K562 (cell line): Measurements from ENCODE around the gene RAB38. TPM values are rescaled to one million over a fixed set of nuclear protein-coding genes. Genes with fewer than 3 reads are reported as not detected.

Experiments used
- ATAC-seq: fragments of 200-7000 bp; cut with Tn5 transposase; 3 replicates; pipeline ENCODE4 v1.9.1; 2020; ENCODE audit warnings: moderate library complexity
- BruUV-seq: library from RNA; stranded (reverse); fragments of 400-500 nt; replicated peaks from 2 replicates; lab custom pipeline; 2021; lab: Mats Ljungman, UMichigan
- CTCF ChIA-PET: fragments of 300-600 bp; formaldehyde crosslinking; extraction: SDS; loops from one replicate; lab custom pipeline; 2021; ENCODE audit warnings: low intra/inter-chr PET ratio; lab: Yijun Ruan, JAX
- POLR2A ChIA-PET: fragments of 300-600, 350-650 bp; sonication (Branson Sonifier 250); formaldehyde crosslinking; extraction: SDS; loops from one replicate; lab custom pipeline; 2021; ENCODE audit warnings: antibody characterized with exemption, inconsistent platforms; lab: Yijun Ruan, JAX
- DNase-seq, 4 experiments: peaks; one replicate each; pipeline versions ENCODE4 v3.0.0 to v3.0.0-alpha.2; 2011 to 2018; ENCODE audit warnings: low spot score in 3 of 4, mixed read lengths in 3 of 4; ENCODE audit errors: extremely low read depth in 1 of 4
- FAIRE-seq: peaks from 2 replicates; lab custom pipeline; 2011; peaks lifted over from hg19 to GRCh38; lab: Jason Lieb, UNC
- H2AFZ ChIP-seq: 2 replicates; pipeline ENCODE4 v1.6.0; 2011; ENCODE audit warnings: low read depth, low read length, control low read depth, inconsistent platforms
- H3K27ac ChIP-seq: fragments of 200-600 bp; 3 replicates; pipeline ENCODE4 v1.8.0; 2011; ENCODE audit warnings: low read depth, mild to moderate bottlenecking, control low read depth, inconsistent platforms, low read length, moderate library complexity, mixed read lengths; ENCODE audit errors: extremely low read depth
- H3K27me3 ChIP-seq, 2 experiments: fragments of 300-600 bp in 1 of 2; 2 replicates in 1 of 2; 3 replicates in 1 of 2; pipeline versions ENCODE4 v1.6.0 to v1.8.0; 2011; ENCODE audit warnings: inconsistent platforms in 2 of 2, low read length in 2 of 2, mild to moderate bottlenecking in 1 of 2, mixed read lengths in 1 of 2, moderate library complexity in 1 of 2; ENCODE audit not compliant: control insufficient read depth in 2 of 2, insufficient read depth in 2 of 2
- H3K36me3 ChIP-seq: fragments of 300-600 bp; 3 replicates; pipeline ENCODE4 v1.8.0; 2011; ENCODE audit warnings: mild to moderate bottlenecking, low read length, inconsistent platforms; ENCODE audit not compliant: control insufficient read depth, insufficient read depth
- H3K4me1 ChIP-seq, 2 experiments: fragments of 200-600 bp in 1 of 2; replicated peaks in 1 of 2; 2 replicates in 1 of 2; 3 replicates in 1 of 2; pipeline versions ENCODE4 v1.5.1 to v1.8.0; 2011; ENCODE audit warnings: inconsistent platforms in 2 of 2, low read length in 2 of 2, mild to moderate bottlenecking in 1 of 2, mixed read lengths in 1 of 2, moderate library complexity in 1 of 2; ENCODE audit not compliant: control insufficient read depth in 2 of 2, insufficient read depth in 2 of 2
- H3K4me2 ChIP-seq: 2 replicates; pipeline ENCODE4 v1.6.1; 2011; ENCODE audit warnings: low read length, control low read depth, inconsistent platforms, mixed read lengths; ENCODE audit not compliant: insufficient read depth
- H3K4me3 ChIP-seq: fragments of 200-600 bp; sonication (generic), shearing (Covaris generic); 2 replicates; pipeline ENCODE4 v1.5.1; 2016; ENCODE audit warnings: control low read depth, inconsistent platforms
- H3K79me2 ChIP-seq: fragments of 200-600 bp; 3 replicates; pipeline ENCODE4 v1.8.0; 2011; ENCODE audit warnings: low read length, inconsistent platforms; ENCODE audit not compliant: control insufficient read depth, insufficient read depth
- H3K9ac ChIP-seq, 2 experiments: 2 replicates each; pipeline versions ENCODE4 v1.6.0 to v1.6.1; 2011; ENCODE audit warnings: low read depth in 2 of 2, low read length in 2 of 2, control low read depth in 1 of 2, inconsistent platforms in 1 of 2, mild to moderate bottlenecking in 1 of 2, mixed read lengths in 1 of 2; ENCODE audit not compliant: insufficient read depth in 1 of 2
- H3K9me1 ChIP-seq: one replicate; pipeline ENCODE4 v1.6.0; 2011; ENCODE audit warnings: inconsistent platforms, mild to moderate bottlenecking, low read length, moderate library complexity; ENCODE audit not compliant: control insufficient read depth, insufficient read depth
- H3K9me3 ChIP-seq: replicated peaks from 2 replicates; pipeline ENCODE4 v1.5.1; 2011; ENCODE audit warnings: low read depth, low read length, inconsistent platforms; ENCODE audit not compliant: control insufficient read depth, insufficient read depth
- H4K20me1 ChIP-seq: replicated peaks from 2 replicates; pipeline ENCODE4 v1.6.1; 2011; ENCODE audit warnings: low read length, inconsistent platforms, mixed read lengths; ENCODE audit not compliant: control insufficient read depth, insufficient read depth
- AFF1 ChIP-seq, 2 experiments: fragments of 450-650 bp; IDR thresholded peaks; 2 replicates each; pipeline ENCODE4 v1.6.1; 2018; ENCODE audit warnings: mild to moderate bottlenecking in 2 of 2, low read depth in 1 of 2; ENCODE audit not compliant: partially characterized antibody in 2 of 2
- ARHGAP35 ChIP-seq: fragments of 450-650 bp; IDR thresholded peaks from 2 replicates; pipeline ENCODE4 v1.6.1; 2018; ENCODE audit not compliant: partially characterized antibody
- CREB1 ChIP-seq, 2 experiments: sonication (generic) in 1 of 2; formaldehyde crosslinking in 1 of 2; IDR thresholded peaks; 2 replicates each; pipeline versions ENCODE4 v1.6.1 to v1.8.0; 2012 to 2022; ENCODE audit warnings: inconsistent platforms in 1 of 2, mild to moderate bottlenecking in 1 of 2, missing genetic modification reagents in 1 of 2, moderate library complexity in 1 of 2
- CREB3L1 ChIP-seq: fragments of 450-650 bp; IDR thresholded peaks from 2 replicates; pipeline ENCODE4 v1.6.1; 2014; ENCODE audit warnings: low read depth, mild to moderate bottlenecking, moderate library complexity, borderline replicate concordance
- DLX4 ChIP-seq: fragments of 250-450 bp; sonication (Bioruptor Pico); IDR thresholded peaks from 2 replicates; pipeline ENCODE4 v1.6.1; 2021; ENCODE audit warnings: mild to moderate bottlenecking
- ELK3 ChIP-seq: fragments of 450-650 bp; formaldehyde crosslinking; IDR thresholded peaks from 2 replicates; pipeline ENCODE4 v1.4.0; 2020; ENCODE audit warnings: mild to moderate bottlenecking
- GTF2B ChIP-seq: IDR thresholded peaks from 2 replicates; pipeline ENCODE4 v1.6.1; 2011; ENCODE audit not compliant: insufficient read length; ENCODE audit errors: extremely low read depth
- PPARD ChIP-seq: fragments of 250-450 bp; sonication (Bioruptor Pico); IDR thresholded peaks from 2 replicates; pipeline ENCODE4 v1.8.0; 2022; ENCODE audit warnings: inconsistent platforms, mild to moderate bottlenecking, moderate library complexity
- SIX5 ChIP-seq, 2 experiments: IDR thresholded peaks; 2 replicates each; pipeline ENCODE4 v1.6.1; 2011; ENCODE audit warnings: low read length in 2 of 2, borderline replicate concordance in 1 of 2, low read depth in 1 of 2, mild to moderate bottlenecking in 1 of 2, moderate library complexity in 1 of 2; ENCODE audit not compliant: insufficient read depth in 1 of 2
- SPI1 ChIP-seq: IDR thresholded peaks from 2 replicates; pipeline ENCODE4 v1.6.1; 2011; ENCODE audit warnings: low read depth, low read length, control low read depth, borderline replicate concordance
- ZFPM2 ChIP-seq: fragments of 250-450 bp; sonication (Bioruptor Pico); IDR thresholded peaks from 2 replicates; pipeline ENCODE4 v1.5.1; 2022; ENCODE audit warnings: mild to moderate bottlenecking
- ZNF316 ChIP-seq: fragments of 450-650 bp; IDR thresholded peaks from 2 replicates; pipeline ENCODE4 v1.6.1; 2016
- ZNF586 ChIP-seq: fragments of 450-650 bp; formaldehyde crosslinking; conservative IDR thresholded peaks from 2 replicates; pipeline ENCODE4 v1.4.0; 2020; ENCODE audit warnings: mild to moderate bottlenecking, moderate library complexity
- WGBS: fragments of 100-300 bp; shearing (Covaris generic); methylation state at CpG from one replicate; pipeline ENCODE4 v1.1.6; 2016; ENCODE audit warnings: low coverage, mixed read lengths; ENCODE audit not compliant: insufficient coverage; ENCODE audit errors: missing lambda C conversion rate; 5-methylcytosine and 5-hydroxymethylcytosine counted together
- in situ Hi-C: fragments of 300-500 bp; cut with MboI; formaldehyde crosslinking; loops from 4 replicates; pipeline ENCODE4 v1.15.0; 2018; ENCODE audit warnings: inconsistent platforms, mixed read lengths
- intact Hi-C: fragments of 100-400 bp; cut with micrococcal nuclease; formaldehyde crosslinking; loops from 2 replicates; pipeline ENCODE4 v1.14.2; 2022
- polyA plus RNA-seq, 8 experiments: library from polyadenylated mRNA; depleted of rRNA in 4 of 8; stranded (reverse) in 5 of 8; unstranded in 3 of 8; fragments of >200 nt; fragmentation: Nextera tagmentation in 2 of 8; fragmentation: Illumina TruSeq in 1 of 8; extraction: Ambion mirVana in 2 of 8; extraction: Trizol in 1 of 8; gene quantifications; 2 replicates each; pipeline versions ENCODE4 v1.2.1 to v1.2.3, GENCODE V29; 2011 to 2014; ENCODE audit warnings: inconsistent platforms in 1 of 8, missing spikeins in 1 of 8
- total RNA-seq, 7 experiments: library from RNA; depleted of rRNA in 6 of 7; stranded (reverse); fragments of >200 nt in 6 of 7; fragmentation: Illumina TruSeq in 2 of 7; extraction: Trizol in 2 of 7; gene quantifications; 2 replicates each; pipeline versions ENCODE4 v1.2.1 to v1.2.3, GENCODE V29; 2011 to 2021; ENCODE audit warnings: low replicate concordance in 1 of 7

The RAB38 gene
- total and polyA plus RNA-seq, 9 of the 15 experiments (the other 6 are each of a cell fraction or from before 2014, with no cell fraction given) = 0.59 to 2.9 (median 2.2) TPM

GRCh38 chr11:88066090-88066489 lies 109.2 kb downstream of the RAB38 start:
- Histone ChIP-seq H3K79me2 (no peaks in the 10 kb centered on the region), H3K9me3 (no peaks in the 10 kb centered on the region; the same call in 1 of the 2 replicates), H3K27me3 (no peaks in the 10 kb centered on the region), H3K27ac (no peak overlapping the region), H3K4me3 (no peak overlapping the region)
- CTCF ChIA-PET = no interaction called here
- no peak for DNase-seq
- POLR2A ChIA-PET = no interaction called here
- BruUV-seq = no TSS peak
- WGBS = 0% methylated on average over 2 of the region's 2 CpGs
- no peak for ATAC-seq
- TF ChIP-seq CREB3L1 (no peak), GTF2B (no peak), SIX5 (IDR thresholded peaks at IDR 0.05; ENCODE audit: borderline replicate concordance in 1 of 2, insufficient read depth in 1 of 2, low read depth in 1 of 2, low read length in 2 of 2) (no peak), ZNF316 (no peak), ZNF586 (no peak), ARHGAP35 (no peak), PPARD (CRISPR knock-in tag) (no peak), ELK3 (CRISPR knock-in tag) (no peak), SPI1 (no peak), ZFPM2 (CRISPR knock-in tag) (no peak), AFF1 (IDR thresholded peaks at IDR 0.05; ENCODE audit: low read depth in 1 of 2, partially characterized antibody in 2 of 2) (no peak), CREB1 (IDR thresholded peaks at IDR 0.05) (no peak), CREB1 (CRISPR knock-in tag; IDR thresholded peaks at IDR 0.05) (no peak), DLX4 (CRISPR knock-in tag) (no peak)
- TF ChIP-seq, all 486 proteins: peak for 0
- in situ Hi-C loops = no loop called here
- Histone ChIP-seq H3K9me1 (no peaks in the 10 kb centered on the region), H3K4me2 (no peak overlapping the region), H3K9ac (no peak overlapping the region), H3K36me3 (no peaks in the 10 kb centered on the region), H2AFZ (no peak overlapping the region), H3K4me1 (no peaks in the 10 kb centered on the region), H4K20me1 (no peaks in the 10 kb centered on the region)
- intact Hi-C loops = no loop called here
- FAIRE-seq = no peak
